Ishikawa (cell line): Measurements from ENCODE around the gene ARHGAP45.

Experiments
- CEBPB ChIP-seq: IDR thresholded peaks from 2 replicates; pipeline ENCODE4 v1.6.1; 2012
- CREB1 ChIP-seq: IDR thresholded peaks from 2 replicates; pipeline ENCODE4 v1.6.1; 2012; ENCODE audit warnings: low read depth
- EGR1 ChIP-seq: IDR thresholded peaks from 2 replicates; pipeline ENCODE4 v1.6.1; 2012
- EP300 ChIP-seq: IDR thresholded peaks from 2 replicates; pipeline ENCODE4 v1.6.1; 2012; ENCODE audit warnings: borderline replicate concordance
- FOXM1 ChIP-seq: IDR thresholded peaks from 2 replicates; pipeline ENCODE4 v1.6.1; 2012; ENCODE audit warnings: low read depth, borderline replicate concordance
- NFIC ChIP-seq: IDR thresholded peaks from 2 replicates; pipeline ENCODE4 v1.6.1; 2012
- RAD21 ChIP-seq: IDR thresholded peaks from 2 replicates; pipeline ENCODE4 v1.6.1; 2012; ENCODE audit warnings: low read depth
- TAF1 ChIP-seq: IDR thresholded peaks from 2 replicates; pipeline ENCODE4 v1.6.1; 2012; ENCODE audit warnings: low read depth, mild to moderate bottlenecking
- TCF12 ChIP-seq: IDR thresholded peaks from 2 replicates; pipeline ENCODE4 v1.6.1; 2012; ENCODE audit warnings: low read depth
- YY1 ChIP-seq: IDR thresholded peaks from 2 replicates; pipeline ENCODE4 v1.6.1; 2012; ENCODE audit warnings: low read depth
- ZBTB7A ChIP-seq: IDR thresholded peaks from 2 replicates; pipeline ENCODE4 v1.6.1; 2012; ENCODE audit warnings: low read depth
- TF ChIP-seq, protein P1 (sequence below): IDR thresholded peaks from 2 replicates; pipeline ENCODE4 v1.6.1; 2012
- TF ChIP-seq, protein P2 (sequence below): IDR thresholded peaks from 2 replicates; pipeline ENCODE4 v1.6.1; 2012; ENCODE audit warnings: low read depth, mild to moderate bottlenecking

DNA sequence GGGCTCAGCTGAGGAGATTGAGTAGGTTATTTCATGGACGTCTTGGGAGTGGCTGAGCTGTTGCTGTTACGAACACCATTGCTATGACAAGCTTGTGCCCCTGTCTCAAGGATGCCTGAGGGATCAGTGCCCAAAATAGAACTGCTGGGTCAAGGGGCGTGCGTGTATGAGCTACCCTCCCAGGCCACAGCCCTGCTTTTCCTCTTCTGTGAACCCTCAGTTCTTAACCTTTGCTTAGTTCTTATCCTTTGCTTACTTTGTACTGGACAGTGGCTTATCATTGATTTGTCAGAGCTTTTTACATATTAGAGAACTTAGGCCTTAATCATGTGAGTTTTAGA lies 9.0 kb downstream of the ARHGAP45 start:
- TF ChIP-seq EP300 (no peak), YY1 (no peak), FOXM1 (no peak), RAD21 (no peak), ZBTB7A (no peak), TAF1 (no peak), CREB1 (no peak), CEBPB (no peak), TCF12 (no peak), EGR1 (no peak), NFIC (no peak)
- TF ChIP-seq, protein P1, sequence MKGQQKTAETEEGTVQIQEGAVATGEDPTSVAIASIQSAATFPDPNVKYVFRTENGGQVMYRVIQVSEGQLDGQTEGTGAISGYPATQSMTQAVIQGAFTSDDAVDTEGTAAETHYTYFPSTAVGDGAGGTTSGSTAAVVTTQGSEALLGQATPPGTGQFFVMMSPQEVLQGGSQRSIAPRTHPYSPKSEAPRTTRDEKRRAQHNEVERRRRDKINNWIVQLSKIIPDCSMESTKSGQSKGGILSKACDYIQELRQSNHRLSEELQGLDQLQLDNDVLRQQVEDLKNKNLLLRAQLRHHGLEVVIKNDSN, result no peak
- TF ChIP-seq, protein P2, sequence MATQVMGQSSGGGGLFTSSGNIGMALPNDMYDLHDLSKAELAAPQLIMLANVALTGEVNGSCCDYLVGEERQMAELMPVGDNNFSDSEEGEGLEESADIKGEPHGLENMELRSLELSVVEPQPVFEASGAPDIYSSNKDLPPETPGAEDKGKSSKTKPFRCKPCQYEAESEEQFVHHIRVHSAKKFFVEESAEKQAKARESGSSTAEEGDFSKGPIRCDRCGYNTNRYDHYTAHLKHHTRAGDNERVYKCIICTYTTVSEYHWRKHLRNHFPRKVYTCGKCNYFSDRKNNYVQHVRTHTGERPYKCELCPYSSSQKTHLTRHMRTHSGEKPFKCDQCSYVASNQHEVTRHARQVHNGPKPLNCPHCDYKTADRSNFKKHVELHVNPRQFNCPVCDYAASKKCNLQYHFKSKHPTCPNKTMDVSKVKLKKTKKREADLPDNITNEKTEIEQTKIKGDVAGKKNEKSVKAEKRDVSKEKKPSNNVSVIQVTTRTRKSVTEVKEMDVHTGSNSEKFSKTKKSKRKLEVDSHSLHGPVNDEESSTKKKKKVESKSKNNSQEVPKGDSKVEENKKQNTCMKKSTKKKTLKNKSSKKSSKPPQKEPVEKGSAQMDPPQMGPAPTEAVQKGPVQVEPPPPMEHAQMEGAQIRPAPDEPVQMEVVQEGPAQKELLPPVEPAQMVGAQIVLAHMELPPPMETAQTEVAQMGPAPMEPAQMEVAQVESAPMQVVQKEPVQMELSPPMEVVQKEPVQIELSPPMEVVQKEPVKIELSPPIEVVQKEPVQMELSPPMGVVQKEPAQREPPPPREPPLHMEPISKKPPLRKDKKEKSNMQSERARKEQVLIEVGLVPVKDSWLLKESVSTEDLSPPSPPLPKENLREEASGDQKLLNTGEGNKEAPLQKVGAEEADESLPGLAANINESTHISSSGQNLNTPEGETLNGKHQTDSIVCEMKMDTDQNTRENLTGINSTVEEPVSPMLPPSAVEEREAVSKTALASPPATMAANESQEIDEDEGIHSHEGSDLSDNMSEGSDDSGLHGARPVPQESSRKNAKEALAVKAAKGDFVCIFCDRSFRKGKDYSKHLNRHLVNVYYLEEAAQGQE, result no peak
